Testis (tissue), 2 donors: ENCODE data around the gene RASSF1.

ENCODE experiments used
- CTCF ChIP-seq, 3 experiments: fragments of 450-650 bp in 2 of 3; fragments of 200-600 bp in 1 of 3; sonication (generic) in 1 of 3; IDR thresholded peaks; one replicate each; pipeline ENCODE4 v1.5.1; 2016 to 2019; ENCODE audit warnings: antibody characterized with exemption in 3 of 3, mild to moderate bottlenecking in 2 of 3, moderate library complexity in 1 of 3
- POLR2A ChIP-seq: fragments of 450-650 bp; IDR thresholded peaks from one replicate; pipeline ENCODE4 v1.6.1; 2017; ENCODE audit warnings: antibody characterized with exemption, mild to moderate bottlenecking, moderate library complexity

- TF ChIP-seq POLR2A, result no peak
- TF ChIP-seq CTCF (IDR thresholded peaks at IDR 0.05), result no peak
Observed at GRCh38 chr3:50334339-50335075, 6.1 kb downstream of the RASSF1 start.
